Calu3 (cell line): Measurements from ENCODE around the gene RPS6KA5. TPM values are rescaled to one million over a fixed set of nuclear protein-coding genes. Genes with fewer than 3 reads are reported as not detected.

Experiments
- BruUV-seq: library from RNA; stranded (reverse); fragments of 400-500 nt; replicated peaks from 2 replicates; lab custom pipeline; 2021; lab: Mats Ljungman, UMichigan
- CTCF ChIA-PET: fragments of 300-600 bp; sonication (Branson Sonifier 250); formaldehyde crosslinking; loops from one replicate; lab custom pipeline; 2022; ENCODE audit warnings: antibody characterized with exemption; lab: Charles Lee
- DNase-seq: peaks from one replicate; pipeline ENCODE4 v3.0.0; 2022
- H3K27ac Mint-ChIP-seq: one replicate; pipeline ENCODE4 v1.8.0; 2022; ENCODE audit warnings: mixed read lengths; ENCODE audit not compliant: unreplicated experiment
- H3K27me3 Mint-ChIP-seq: one replicate; pipeline ENCODE4 v1.8.0; 2022; ENCODE audit warnings: mixed read lengths; ENCODE audit not compliant: unreplicated experiment
- H3K36me3 Mint-ChIP-seq: one replicate; pipeline ENCODE4 v1.8.0; 2022; ENCODE audit warnings: mild to moderate bottlenecking, moderate library complexity, mixed read lengths; ENCODE audit not compliant: insufficient read depth, unreplicated experiment
- H3K4me1 Mint-ChIP-seq: one replicate; pipeline ENCODE4 v1.8.0; 2022; ENCODE audit warnings: mild to moderate bottlenecking, low read depth, mixed read lengths; ENCODE audit not compliant: unreplicated experiment
- H3K4me3 Mint-ChIP-seq: one replicate; pipeline ENCODE4 v1.8.0; 2022; ENCODE audit warnings: mild to moderate bottlenecking, low read depth, moderate library complexity, mixed read lengths; ENCODE audit not compliant: unreplicated experiment
- H3K9me3 Mint-ChIP-seq: one replicate; pipeline ENCODE4 v1.8.0; 2022; ENCODE audit warnings: low read depth, mixed read lengths; ENCODE audit not compliant: unreplicated experiment
- CTCF ChIP-seq: fragments of 200-600 bp; IDR thresholded peaks from one replicate; pipeline ENCODE4 v1.8.0; 2022; ENCODE audit warnings: antibody characterized with exemption; ENCODE audit not compliant: unreplicated experiment
- intact Hi-C: fragments of 100-400 bp; cut with micrococcal nuclease; formaldehyde crosslinking; loops from one replicate; pipeline ENCODE4 v1.10.0; 2022; ENCODE audit not compliant: unreplicated experiment
- total RNA-seq: library from RNA; stranded (reverse); gene quantifications from 2 replicates; pipeline ENCODE4 v1.2.3, GENCODE V29; 2022

RPS6KA5 gene
- total RNA-seq, 1 experiment from 2014 or later = 10.3 TPM

- CTCF ChIA-PET = no interaction called here
- H3K4me3 Mint-ChIP-seq = no peak overlapping the region
- peaks cover 16% of the 10 kb centered on the region for H3K4me1 Mint-ChIP-seq
- no peak for TF ChIP-seq CTCF
- no peak for DNase-seq
- no TSS peak for BruUV-seq
- H3K27ac Mint-ChIP-seq = no peak overlapping the region
- intact Hi-C loops = no loop called here
- no peaks in the 10 kb centered on the region for H3K36me3 Mint-ChIP-seq
- H3K9me3 Mint-ChIP-seq = no peaks in the 10 kb centered on the region
- no peaks in the 10 kb centered on the region for H3K27me3 Mint-ChIP-seq
These were observed 256.0 kb downstream of the RPS6KA5 start for GRCh38 chr14:90804292-90805083.

- Mint-ChIP-seq H3K27ac (no peak overlapping the region), H3K4me3 (no peak overlapping the region), H3K4me1 (peaks cover 14% of the 10 kb centered on the region), H3K9me3 (no peaks in the 10 kb centered on the region), H3K27me3 (no peaks in the 10 kb centered on the region), H3K36me3 (no peaks in the 10 kb centered on the region)
- no TSS peak for BruUV-seq
- intact Hi-C loops = no loop called here
- DNase-seq = no peak
- CTCF ChIA-PET = no interaction called here
- TF ChIP-seq CTCF = no peak
These were observed 257.2 kb downstream of the RPS6KA5 start for GRCh38 chr14:90803249-90803648.

- intact Hi-C loops = no loop called here
- Mint-ChIP-seq H3K9me3 (no peaks in the 10 kb centered on the region), H3K4me3 (no peak overlapping the region), H3K27ac (no peak overlapping the region), H3K36me3 (no peaks in the 10 kb centered on the region), H3K27me3 (no peaks in the 10 kb centered on the region), H3K4me1 (no peaks in the 10 kb centered on the region)
- CTCF ChIA-PET = no interaction called here
- BruUV-seq = no TSS peak
- no peak for TF ChIP-seq CTCF
- no peak for DNase-seq
These were observed 261.0 kb downstream of the RPS6KA5 start for GRCh38 chr14:90799420-90799819.

GRCh38 chr14:90797919-90798318, 262.5 kb downstream of the RPS6KA5 start:
- Mint-ChIP-seq H3K9me3 (no peaks in the 10 kb centered on the region), H3K36me3 (no peaks in the 10 kb centered on the region), H3K4me1 (no peaks in the 10 kb centered on the region), H3K27me3 (no peaks in the 10 kb centered on the region), H3K27ac (no peak overlapping the region), H3K4me3 (no peak overlapping the region)
- DNase-seq = no peak
- no peak for TF ChIP-seq CTCF
- BruUV-seq = no TSS peak
- CTCF ChIA-PET = no interaction called here
- intact Hi-C loops = no loop called here

Other genes starting within 250 kb of the RPS6KA5 start
- gene TTC7B, start 244.2 kb downstream of the RPS6KA5 start, total RNA-seq = 9.6 and 13.2 TPM in 2 replicates
- 69.3 and 78.5 TPM in 2 replicates for gene DGLUCY, start 53.4 kb upstream of the RPS6KA5 start, total RNA-seq
- not detected in 2 replicates for gene GPR68, start 184.1 kb upstream of the RPS6KA5 start, total RNA-seq